ENCODE data around the gene TMEM185B. TPM values are rescaled to one million over a fixed set of nuclear protein-coding genes. Genes with fewer than 3 reads are reported as not detected.

The TMEM185B gene
- total and polyA plus RNA-seq, 10 of the 15 experiments (the other 5 are each of a cell fraction or from before 2014, with no cell fraction given), result 2.4 to 20.9 (median 14.5) TPM

DNA sequence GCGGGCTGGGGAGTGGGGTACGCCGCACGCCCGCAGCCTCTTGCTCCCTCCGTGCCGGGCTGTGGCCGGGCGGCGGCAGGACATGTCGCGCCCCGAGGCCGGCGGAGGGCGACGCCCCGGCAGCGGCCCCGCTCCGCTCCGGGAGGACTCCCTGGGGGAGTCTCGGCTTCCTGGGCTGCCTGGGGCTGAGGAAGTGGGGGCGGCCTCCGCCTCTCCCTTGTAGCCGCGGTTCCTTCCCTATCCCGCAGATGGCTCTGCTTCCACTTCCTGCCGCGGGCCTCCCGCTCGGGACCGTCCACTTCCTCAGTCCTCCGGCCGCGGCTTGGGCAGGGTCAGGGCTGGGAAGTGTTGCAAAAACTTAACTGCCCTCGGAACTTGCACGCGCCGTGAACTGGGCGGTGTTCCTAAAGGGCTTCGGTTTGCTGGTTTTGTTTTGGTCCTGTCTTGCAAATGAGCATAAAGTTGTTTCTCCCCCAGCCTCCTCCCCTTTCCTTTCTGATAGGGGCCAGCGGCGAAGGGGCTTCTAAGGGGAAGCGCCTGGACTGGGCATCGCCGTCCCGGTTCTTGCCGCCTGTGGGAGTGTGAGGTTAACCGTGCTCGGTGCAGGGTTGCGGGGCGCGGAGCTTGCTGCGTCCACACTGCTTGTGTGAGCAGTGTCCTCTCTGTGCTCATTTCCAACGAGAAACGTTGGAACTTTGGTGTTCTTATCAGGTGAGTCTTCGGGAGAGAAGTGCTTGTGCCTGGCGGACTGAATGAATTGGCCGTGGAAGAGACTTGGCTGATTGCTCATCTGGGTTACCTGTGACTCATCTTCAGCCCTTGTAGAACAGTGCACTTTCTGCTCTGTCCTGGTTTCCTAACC lies 30.1 kb upstream of the TMEM185B start (continued):
- TF ChIP-seq, protein P1, sequence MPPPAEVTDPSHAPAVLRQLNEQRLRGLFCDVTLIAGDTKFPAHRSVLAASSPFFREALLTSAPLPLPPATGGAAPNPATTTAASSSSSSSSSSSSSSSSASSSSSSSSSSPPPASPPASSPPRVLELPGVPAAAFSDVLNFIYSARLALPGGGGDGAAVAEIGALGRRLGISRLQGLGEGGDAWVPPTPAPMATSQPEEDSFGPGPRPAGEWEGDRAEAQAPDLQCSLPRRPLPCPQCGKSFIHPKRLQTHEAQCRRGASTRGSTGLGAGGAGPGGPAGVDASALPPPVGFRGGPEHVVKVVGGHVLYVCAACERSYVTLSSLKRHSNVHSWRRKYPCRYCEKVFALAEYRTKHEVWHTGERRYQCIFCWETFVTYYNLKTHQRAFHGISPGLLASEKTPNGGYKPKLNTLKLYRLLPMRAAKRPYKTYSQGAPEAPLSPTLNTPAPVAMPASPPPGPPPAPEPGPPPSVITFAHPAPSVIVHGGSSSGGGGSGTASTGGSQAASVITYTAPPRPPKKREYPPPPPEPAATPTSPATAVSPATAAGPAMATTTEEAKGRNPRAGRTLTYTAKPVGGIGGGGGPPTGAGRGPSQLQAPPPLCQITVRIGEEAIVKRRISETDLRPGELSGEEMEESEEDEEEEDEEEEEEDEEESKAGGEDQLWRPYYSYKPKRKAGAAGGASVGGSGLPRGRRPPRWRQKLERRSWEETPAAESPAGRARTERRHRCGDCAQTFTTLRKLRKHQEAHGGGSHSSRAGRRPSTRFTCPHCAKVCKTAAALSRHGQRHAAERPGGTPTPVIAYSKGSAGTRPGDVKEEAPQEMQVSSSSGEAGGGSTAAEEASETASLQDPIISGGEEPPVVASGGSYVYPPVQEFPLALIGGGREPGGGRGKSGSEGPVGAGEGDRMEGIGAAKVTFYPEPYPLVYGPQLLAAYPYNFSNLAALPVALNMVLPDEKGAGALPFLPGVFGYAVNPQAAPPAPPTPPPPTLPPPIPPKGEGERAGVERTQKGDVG (CRISPR knock-in tag; IDR thresholded peaks at IDR 0.05), result no peak
- TF ChIP-seq, protein P2, sequence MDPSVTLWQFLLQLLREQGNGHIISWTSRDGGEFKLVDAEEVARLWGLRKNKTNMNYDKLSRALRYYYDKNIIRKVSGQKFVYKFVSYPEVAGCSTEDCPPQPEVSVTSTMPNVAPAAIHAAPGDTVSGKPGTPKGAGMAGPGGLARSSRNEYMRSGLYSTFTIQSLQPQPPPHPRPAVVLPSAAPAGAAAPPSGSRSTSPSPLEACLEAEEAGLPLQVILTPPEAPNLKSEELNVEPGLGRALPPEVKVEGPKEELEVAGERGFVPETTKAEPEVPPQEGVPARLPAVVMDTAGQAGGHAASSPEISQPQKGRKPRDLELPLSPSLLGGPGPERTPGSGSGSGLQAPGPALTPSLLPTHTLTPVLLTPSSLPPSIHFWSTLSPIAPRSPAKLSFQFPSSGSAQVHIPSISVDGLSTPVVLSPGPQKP (IDR thresholded peaks at IDR 0.05; ENCODE audit: low read depth, low read length), result no peak
- 0 out of 2 replicates have a peak, but pooled peaks have one; percentile 6 for TF ChIP-seq SIN3A (IDR thresholded peaks at IDR 0.05; ENCODE audit: low read depth, low read length)
- no peak for TF ChIP-seq CHD4 (IDR thresholded peaks at IDR 0.05)
- TF ChIP-seq, protein P3, sequence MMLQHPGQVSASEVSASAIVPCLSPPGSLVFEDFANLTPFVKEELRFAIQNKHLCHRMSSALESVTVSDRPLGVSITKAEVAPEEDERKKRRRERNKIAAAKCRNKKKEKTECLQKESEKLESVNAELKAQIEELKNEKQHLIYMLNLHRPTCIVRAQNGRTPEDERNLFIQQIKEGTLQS (IDR thresholded peaks at IDR 0.05; ENCODE audit: borderline replicate concordance, extremely low read depth, low read depth, low read length), result no peak
- peak; percentile 71; the same call in 1 of the 2 replicates for TF ChIP-seq ZNF217 (IDR thresholded peaks at IDR 0.05)
- 0 out of 2 replicates have a peak, but pooled peaks have one; percentile 31 for TF ChIP-seq CBX5 (IDR thresholded peaks at IDR 0.05; ENCODE audit: low read depth)
- TF ChIP-seq BACH1 (IDR thresholded peaks at IDR 0.05; ENCODE audit: borderline replicate concordance), result peak; percentile 70; the same call in 1 of the 2 replicates
- TF ChIP-seq DPF2 (IDR thresholded peaks at IDR 0.05), result peak; percentile 87; the same call in 1 of the 2 replicates
- 0 out of 2 replicates have a peak, but pooled peaks have one; percentile 16 for TF ChIP-seq RAD21 (IDR thresholded peaks at IDR 0.05; ENCODE audit: insufficient read depth, low read depth, low read length)
- no peak for TF ChIP-seq ASH2L (IDR thresholded peaks at IDR 0.05; ENCODE audit: borderline replicate concordance, low read depth)
- TF ChIP-seq FOXM1 (IDR thresholded peaks at IDR 0.05; ENCODE audit: low read depth, low read length), result no peak
- TF ChIP-seq SPI1 (IDR thresholded peaks at IDR 0.05; ENCODE audit: borderline replicate concordance, insufficient read depth, low read depth, low read length), result peak; percentile 68; the same call in 1 of the 2 replicates
- no peak for TF ChIP-seq NFIC (IDR thresholded peaks at IDR 0.05; ENCODE audit: low read depth, low read length)
- peak; percentile 96 for TF ChIP-seq GATAD2B (conservative IDR thresholded peaks at IDR 0.05; ENCODE audit: low read depth)
- peak in 1 of 2 experiments; percentile 37; a peak in 1 of 4 replicates for TF ChIP-seq BHLHE40 (IDR thresholded peaks at IDR 0.05; ENCODE audit: borderline replicate concordance in 1 of 2, low read depth in 2 of 2, low read length in 1 of 2)
- no peak for TF ChIP-seq ZNF207 (IDR thresholded peaks at IDR 0.05; ENCODE audit: borderline replicate concordance)
- TF ChIP-seq, protein P4, sequence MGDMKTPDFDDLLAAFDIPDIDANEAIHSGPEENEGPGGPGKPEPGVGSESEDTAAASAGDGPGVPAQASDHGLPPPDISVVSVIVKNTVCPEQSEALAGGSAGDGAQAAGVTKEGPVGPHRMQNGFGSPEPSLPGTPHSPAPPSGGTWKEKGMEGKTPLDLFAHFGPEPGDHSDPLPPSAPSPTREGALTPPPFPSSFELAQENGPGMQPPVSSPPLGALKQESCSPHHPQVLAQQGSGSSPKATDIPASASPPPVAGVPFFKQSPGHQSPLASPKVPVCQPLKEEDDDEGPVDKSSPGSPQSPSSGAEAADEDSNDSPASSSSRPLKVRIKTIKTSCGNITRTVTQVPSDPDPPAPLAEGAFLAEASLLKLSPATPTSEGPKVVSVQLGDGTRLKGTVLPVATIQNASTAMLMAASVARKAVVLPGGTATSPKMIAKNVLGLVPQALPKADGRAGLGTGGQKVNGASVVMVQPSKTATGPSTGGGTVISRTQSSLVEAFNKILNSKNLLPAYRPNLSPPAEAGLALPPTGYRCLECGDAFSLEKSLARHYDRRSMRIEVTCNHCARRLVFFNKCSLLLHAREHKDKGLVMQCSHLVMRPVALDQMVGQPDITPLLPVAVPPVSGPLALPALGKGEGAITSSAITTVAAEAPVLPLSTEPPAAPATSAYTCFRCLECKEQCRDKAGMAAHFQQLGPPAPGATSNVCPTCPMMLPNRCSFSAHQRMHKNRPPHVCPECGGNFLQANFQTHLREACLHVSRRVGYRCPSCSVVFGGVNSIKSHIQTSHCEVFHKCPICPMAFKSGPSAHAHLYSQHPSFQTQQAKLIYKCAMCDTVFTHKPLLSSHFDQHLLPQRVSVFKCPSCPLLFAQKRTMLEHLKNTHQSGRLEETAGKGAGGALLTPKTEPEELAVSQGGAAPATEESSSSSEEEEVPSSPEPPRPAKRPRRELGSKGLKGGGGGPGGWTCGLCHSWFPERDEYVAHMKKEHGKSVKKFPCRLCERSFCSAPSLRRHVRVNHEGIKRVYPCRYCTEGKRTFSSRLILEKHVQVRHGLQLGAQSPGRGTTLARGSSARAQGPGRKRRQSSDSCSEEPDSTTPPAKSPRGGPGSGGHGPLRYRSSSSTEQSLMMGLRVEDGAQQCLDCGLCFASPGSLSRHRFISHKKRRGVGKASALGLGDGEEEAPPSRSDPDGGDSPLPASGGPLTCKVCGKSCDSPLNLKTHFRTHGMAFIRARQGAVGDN (IDR thresholded peaks at IDR 0.05), result peak; percentile 58; the same call in 1 of the 2 replicates
- peak; percentile 32; the same call in 1 of the 2 replicates for TF ChIP-seq SMC3 (IDR thresholded peaks at IDR 0.05; ENCODE audit: borderline replicate concordance, low read length)
- TF ChIP-seq PAX8 (IDR thresholded peaks at IDR 0.05), result no peak

Data from GM12878 (cell line).